HFF-Myc (cell line): Measurements from ENCODE around the gene CFAP45.

Experiments
- DNase-seq: peaks from one replicate; pipeline ENCODE4 v3.0.0-alpha.2; 2011; ENCODE audit warnings: low read depth; ENCODE audit errors: extremely low read depth
- H3K4me3 ChIP-seq: replicated peaks from 2 replicates; pipeline ENCODE4 v1.5.1; 2011; ENCODE audit warnings: low read depth, mild to moderate bottlenecking, control low read depth, low read length
- CTCF ChIP-seq: IDR thresholded peaks from 2 replicates; pipeline ENCODE4 v1.5.1; 2012; ENCODE audit warnings: mild to moderate bottlenecking, low read depth, low read length, control low read depth; ENCODE audit errors: missing control alignments

The CFAP45 gene

GRCh38 chr1:159823406-159823805 is 76.6 kb downstream of the CFAP45 start:
- no peak for DNase-seq

More at GRCh38 chr1:159823406-159823805, 76.6 kb downstream of the CFAP45 start:
- TF ChIP-seq CTCF, result no peak
- H3K4me3 ChIP-seq, result no peak overlapping the region
